ENCODE measurements around the gene CENPX. TPM values are rescaled to one million over a fixed set of nuclear protein-coding genes. Genes with fewer than 3 reads are reported as not detected.

CENPX gene
- total RNA-seq, 1 experiment from 2014 or later = 106 TPM

- Histone ChIP-seq H3K27me3 (no peaks in the 10 kb centered on the region), H3K9me3 (no peaks in the 10 kb centered on the region), H3K36me3 (peaks cover 10% of the 10 kb centered on the region), H3K4me3 (no peak overlapping the region)
- DNase-seq = no peak
These were observed 11.8 kb upstream of the CENPX start for GRCh38 chr17:82034371-82035011.

- Histone ChIP-seq H3K4me3 (no peak overlapping the region), H3K36me3 (peaks cover 10% of the 10 kb centered on the region), H3K27me3 (no peaks in the 10 kb centered on the region), H3K9me3 (no peaks in the 10 kb centered on the region)
- no peak for DNase-seq
These were observed 10.8 kb upstream of the CENPX start for GRCh38 chr17:82033359-82034085.

- Histone ChIP-seq H3K4me3 (peak overlapping the region; percentile 25), H3K9me3 (no peaks in the 10 kb centered on the region), H3K36me3 (peaks cover 13% of the 10 kb centered on the region), H3K27me3 (no peaks in the 10 kb centered on the region)
- DNase-seq = no peak
These were observed 9.4 kb upstream of the CENPX start for GRCh38 chr17:82031885-82032627.

GRCh38 chr17:82031303-82031884 is 8.7 kb upstream of the CENPX start, which contains the start of gene RAC3:
Gene RAC3 (plus strand): TSS chr17:82031678. CDS start chr17:82031762, 84 bp downstream.
- peak within 1 kb of the TSS; percentile 25 for H3K4me3 ChIP-seq
- DNase-seq = no peak
- no peaks in the 10 kb centered on the region for H3K9me3 ChIP-seq
- H3K27me3 ChIP-seq = no peaks in the 10 kb centered on the region
- H3K36me3 ChIP-seq = peaks cover 13% of the 10 kb centered on the region

GRCh38 chr17:82030470-82031302 is 8.0 kb upstream of the CENPX start:
- Histone ChIP-seq H3K36me3 (peaks cover 12% of the 10 kb centered on the region), H3K27me3 (no peaks in the 10 kb centered on the region), H3K9me3 (no peaks in the 10 kb centered on the region), H3K4me3 (no peak overlapping the region)
- DNase-seq = no peak

GRCh38 chr17:82029990-82030469 is 7.4 kb upstream of the CENPX start:
- Histone ChIP-seq H3K36me3 (peaks cover 9% of the 10 kb centered on the region), H3K9me3 (no peaks in the 10 kb centered on the region), H3K27me3 (no peaks in the 10 kb centered on the region), H3K4me3 (no peak overlapping the region)
- no peak for DNase-seq

GRCh38 chr17:82029391-82029790 is 6.7 kb upstream of the CENPX start:
- DNase-seq = no peak
- Histone ChIP-seq H3K9me3 (no peaks in the 10 kb centered on the region), H3K4me3 (no peak overlapping the region), H3K36me3 (peaks cover 9% of the 10 kb centered on the region), H3K27me3 (no peaks in the 10 kb centered on the region)

- no peak overlapping the region for H3K4me3 ChIP-seq
- H3K36me3 ChIP-seq = peaks cover 9% of the 10 kb centered on the region
- no peaks in the 10 kb centered on the region for H3K9me3 ChIP-seq
- no peaks in the 10 kb centered on the region for H3K27me3 ChIP-seq
- DNase-seq = no peak
These were observed 6.3 kb upstream of the CENPX start for GRCh38 chr17:82028966-82029365.

GRCh38 chr17:82028246-82028645 is 5.6 kb upstream of the CENPX start:
- DNase-seq = no peak
- peaks cover 9% of the 10 kb centered on the region for H3K36me3 ChIP-seq

GRCh38 chr17:82025401-82026107 is 2.9 kb upstream of the CENPX start:
- no peak for DNase-seq
- peaks cover 6% of the 10 kb centered on the region for H3K36me3 ChIP-seq
- no peaks in the 10 kb centered on the region for H3K27me3 ChIP-seq
- H3K9me3 ChIP-seq = no peaks in the 10 kb centered on the region
- no peak overlapping the region for H3K4me3 ChIP-seq

More at GRCh38 chr17:82028246-82028645, 5.6 kb upstream of the CENPX start:
- H3K4me3 ChIP-seq = no peak overlapping the region
- H3K27me3 ChIP-seq = no peaks in the 10 kb centered on the region
- H3K9me3 ChIP-seq = no peaks in the 10 kb centered on the region

- H3K4me3 ChIP-seq = no peak overlapping the region
- no peaks in the 10 kb centered on the region for H3K27me3 ChIP-seq
- H3K9me3 ChIP-seq = no peaks in the 10 kb centered on the region
- DNase-seq = no peak
- peaks cover 9% of the 10 kb centered on the region for H3K36me3 ChIP-seq
These were observed 2.2 kb upstream of the CENPX start for GRCh38 chr17:82024859-82025258.

- H3K4me3 ChIP-seq = peak overlapping the region; percentile 73
- no peak for DNase-seq
- H3K36me3 ChIP-seq = peaks cover 17% of the 10 kb centered on the region
- no peaks in the 10 kb centered on the region for H3K9me3 ChIP-seq
- no peaks in the 10 kb centered on the region for H3K27me3 ChIP-seq
These were observed 966 bp upstream of the CENPX start for GRCh38 chr17:82023447-82024241.

- Histone ChIP-seq H3K27me3 (no peaks in the 10 kb centered on the region), H3K9me3 (no peaks in the 10 kb centered on the region), H3K36me3 (peaks cover 22% of the 10 kb centered on the region), H3K4me3 (peak within 1 kb of the TSS; percentile 94)
- peak; percentile 100 for DNase-seq
These were observed 336 bp upstream of the CENPX start, which contains the start of gene LRRC45 for GRCh38 chr17:82022981-82023446. Gene LRRC45 (plus strand): TSS chr17:82023305. CDS start chr17:82023644, 339 bp downstream.

- peaks cover 25% of the 10 kb centered on the region for H3K36me3 ChIP-seq
- H3K9me3 ChIP-seq = no peaks in the 10 kb centered on the region
- H3K4me3 ChIP-seq = peak overlapping the region; percentile 94
- no peaks in the 10 kb centered on the region for H3K27me3 ChIP-seq
- DNase-seq = peak; percentile 46
These were observed 773 bp downstream of the CENPX start for GRCh38 chr17:82021900-82022309.
